GM19324 (cell line): ENCODE measurements around the gene GNG12.

Experiments
- ATAC-seq: cut with Tn5 transposase; IDR thresholded peaks from one replicate; pipeline ENCODE4 v1.9.1; 2021; ENCODE audit warnings: mild to moderate bottlenecking, moderate library complexity; ENCODE audit not compliant: unreplicated experiment, low FRiP score

The GNG12 gene

DNA sequence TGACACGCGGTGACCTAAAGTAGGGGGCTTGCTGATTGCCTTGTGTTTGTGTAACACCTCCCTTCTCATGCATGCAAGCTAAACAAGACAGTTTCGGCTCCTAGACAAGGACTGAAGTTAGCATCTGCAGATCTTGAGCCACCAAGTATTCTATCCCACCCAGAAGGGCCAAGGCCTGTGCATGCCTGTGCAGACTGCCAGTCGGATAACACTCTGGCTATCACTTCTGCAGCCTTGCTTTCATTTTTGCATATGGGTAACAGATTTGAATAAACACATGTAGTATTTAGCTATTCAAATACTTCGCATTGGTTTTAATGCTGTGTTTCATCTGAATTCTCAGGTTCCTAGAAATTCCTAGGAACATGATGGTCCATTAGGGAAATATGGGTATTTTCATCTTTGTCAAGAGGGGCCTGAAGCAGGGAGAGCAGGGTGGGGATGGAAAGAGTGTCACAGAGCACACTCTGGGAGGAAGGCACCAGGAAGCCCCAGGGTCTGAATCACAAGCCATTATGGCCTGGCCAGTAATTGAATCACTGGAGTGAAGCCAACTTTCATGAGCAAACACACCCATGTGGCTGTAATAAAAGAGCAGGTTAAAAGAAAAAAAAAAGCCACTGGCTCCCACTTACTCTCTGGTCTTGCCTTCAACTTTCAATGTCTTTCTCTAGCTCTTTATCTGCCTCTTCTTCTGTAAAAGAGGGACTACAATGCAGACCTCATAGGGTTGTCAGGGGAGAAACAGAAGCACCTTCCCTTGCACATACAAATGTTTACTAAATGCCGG lies 120.0 kb downstream of the GNG12 start:
- peak; percentile 53 for ATAC-seq

DNA sequence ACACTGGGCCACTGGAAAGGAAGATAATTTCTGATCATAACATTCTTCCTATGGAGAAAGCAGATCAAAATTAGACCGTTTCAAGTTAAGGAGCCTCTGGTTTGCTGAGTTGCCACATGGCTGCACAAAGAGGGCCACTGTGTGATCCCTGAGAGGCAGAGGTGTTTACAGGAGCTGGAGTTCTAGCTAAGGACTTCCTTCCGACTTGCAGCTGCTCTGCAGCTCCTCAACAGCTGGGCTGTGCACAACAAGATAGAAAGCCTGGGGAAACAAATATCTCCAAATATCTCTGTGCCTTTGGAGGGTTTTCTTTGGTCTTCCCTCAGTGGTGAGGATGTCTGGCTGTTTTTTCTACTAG lies 121.4 kb downstream of the GNG12 start:
- ATAC-seq, result no peak

DNA sequence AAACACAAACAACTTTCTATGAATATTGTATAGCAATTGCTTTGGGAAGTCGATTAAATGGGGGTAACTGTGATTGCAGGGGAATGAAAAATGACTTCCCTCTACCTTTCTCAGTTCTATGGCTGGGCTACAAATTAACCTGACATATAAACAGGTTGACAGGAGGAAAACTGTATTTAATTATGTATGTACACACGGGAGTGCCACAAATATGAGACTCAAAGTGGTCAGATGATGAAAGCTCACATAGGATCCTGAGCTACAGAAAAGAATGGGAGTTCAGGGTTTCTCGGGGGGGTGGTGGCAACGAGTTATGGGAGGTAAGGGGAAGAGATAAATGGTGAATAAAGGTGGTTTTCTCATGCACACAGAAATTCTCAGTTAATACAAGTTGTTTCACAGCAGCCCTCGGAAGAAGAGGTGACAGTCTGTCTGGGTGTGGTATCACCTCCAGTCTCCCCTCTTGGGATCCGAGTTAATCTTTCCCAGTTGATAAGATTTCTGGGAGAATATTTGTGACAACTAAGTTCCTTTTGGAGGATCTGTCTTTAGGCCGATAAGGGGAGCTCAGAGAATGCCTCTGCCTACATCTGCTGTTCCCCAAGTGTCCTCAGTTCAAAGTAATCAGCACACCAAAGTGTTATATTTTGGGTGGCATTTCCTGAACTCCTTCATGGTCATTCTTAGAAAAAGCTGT lies 122.0 kb downstream of the GNG12 start:
- no peak for ATAC-seq

DNA sequence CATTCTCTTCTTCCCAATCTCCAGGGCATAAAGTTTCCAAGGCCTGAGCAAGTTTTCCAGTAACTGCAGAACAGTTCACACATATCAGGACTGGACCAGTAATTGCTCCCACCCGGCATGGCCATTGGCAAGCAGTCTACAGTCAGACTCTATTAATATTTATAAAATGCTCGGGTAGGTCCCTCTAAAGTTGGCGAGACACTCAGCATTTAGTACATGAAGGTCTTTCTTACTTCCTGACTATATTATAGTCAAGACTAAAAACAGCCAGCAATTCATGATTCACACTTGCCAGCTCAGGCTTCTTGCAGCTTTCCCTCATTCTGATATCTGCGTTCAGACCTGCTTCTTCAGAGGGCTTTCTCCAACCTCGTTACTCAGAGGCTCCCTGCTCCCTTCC lies 122.8 kb downstream of the GNG12 start:
- ATAC-seq, result no peak

DNA sequence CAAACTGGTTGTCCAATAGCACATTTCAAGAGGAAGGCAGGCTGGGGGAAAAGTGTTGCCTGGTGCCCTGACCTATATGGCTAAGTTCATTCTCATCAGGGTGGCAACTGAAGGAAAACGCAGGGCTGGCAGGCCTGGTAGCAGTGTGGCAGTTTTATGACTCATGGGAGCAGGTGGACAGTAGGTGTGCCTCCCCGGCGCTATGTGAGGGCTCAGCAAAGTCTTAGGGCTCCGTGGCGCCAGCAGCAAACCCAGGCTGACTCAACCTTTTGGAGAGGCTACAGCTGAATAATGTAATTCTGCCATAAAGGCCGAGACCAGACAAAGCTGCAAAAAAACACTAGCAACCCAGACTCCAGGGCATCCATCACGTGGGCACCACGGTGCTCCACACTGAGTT lies 124.7 kb downstream of the GNG12 start:
- ATAC-seq, result no peak

DNA sequence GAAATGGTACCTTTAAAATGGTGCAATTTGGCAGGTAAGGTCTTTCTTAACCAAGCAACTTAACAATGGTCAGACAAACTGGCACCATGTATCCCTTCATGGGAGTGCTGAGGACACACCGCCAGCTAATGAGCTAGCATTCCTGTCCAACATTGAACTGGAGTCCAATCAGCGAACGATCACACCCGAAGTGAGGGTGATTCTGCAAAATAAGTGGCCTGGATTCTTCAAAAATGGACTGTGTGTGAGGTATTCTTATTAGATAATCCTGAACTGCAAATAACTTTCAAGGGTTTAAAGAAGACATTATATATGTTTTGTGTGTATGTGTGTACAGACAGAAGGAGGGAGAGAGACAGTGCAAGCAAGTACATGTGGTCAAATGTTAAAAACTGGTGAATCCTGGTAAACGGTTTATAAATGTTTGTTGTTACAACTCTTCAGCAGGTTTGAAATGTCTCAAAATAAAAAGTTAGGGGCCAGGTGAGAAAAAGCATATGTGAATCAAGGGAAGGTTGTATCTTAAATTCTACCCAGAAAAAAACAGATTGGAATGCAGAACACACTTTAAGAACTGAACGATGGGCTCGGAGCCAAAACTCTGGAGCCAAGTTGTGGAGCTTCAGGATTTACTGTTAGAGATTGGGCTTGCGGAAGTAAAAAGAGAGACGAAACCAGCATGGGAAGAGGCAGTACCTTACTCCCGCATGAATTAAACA lies 127.4 kb downstream of the GNG12 start:
- no peak for ATAC-seq

DNA sequence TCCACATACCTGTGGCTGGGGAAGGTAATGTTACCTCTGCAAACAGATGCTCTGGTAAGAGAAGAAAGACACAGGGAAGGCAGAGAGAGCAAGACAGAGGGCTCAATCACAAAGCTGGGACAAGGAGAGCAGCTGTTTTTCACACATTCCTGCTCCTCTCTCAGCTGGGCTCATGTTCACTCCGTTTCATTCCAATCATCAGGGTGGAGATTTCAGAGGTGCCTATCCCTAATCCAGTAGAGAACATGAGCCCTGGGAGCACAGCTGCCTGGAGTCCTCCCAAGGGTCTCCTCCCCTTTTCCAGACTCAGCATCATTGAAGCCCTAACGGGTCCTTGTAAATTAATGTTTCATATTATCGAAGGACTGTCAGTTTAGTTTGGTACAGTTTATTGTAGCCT lies 128.9 kb downstream of the GNG12 start:
- no peak for ATAC-seq

DNA sequence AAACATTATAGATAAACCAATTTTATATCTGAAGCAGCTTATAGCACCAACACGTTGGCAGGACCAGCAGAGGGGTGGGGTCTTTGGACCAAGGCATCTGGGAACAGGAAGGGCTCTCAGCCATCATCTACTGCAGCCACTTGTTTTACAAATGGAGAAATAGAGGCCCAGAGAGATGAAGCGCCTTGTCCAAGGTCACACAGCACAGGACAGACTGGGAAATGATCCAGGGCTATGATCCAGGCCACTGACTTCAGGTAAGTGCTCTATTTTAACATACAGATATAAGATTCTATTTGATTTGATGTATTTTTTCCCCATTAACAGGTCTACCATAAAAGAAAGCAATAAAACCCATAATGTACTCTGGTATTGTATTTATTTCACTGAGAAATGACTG lies 131.4 kb downstream of the GNG12 start:
- ATAC-seq, result no peak

DNA sequence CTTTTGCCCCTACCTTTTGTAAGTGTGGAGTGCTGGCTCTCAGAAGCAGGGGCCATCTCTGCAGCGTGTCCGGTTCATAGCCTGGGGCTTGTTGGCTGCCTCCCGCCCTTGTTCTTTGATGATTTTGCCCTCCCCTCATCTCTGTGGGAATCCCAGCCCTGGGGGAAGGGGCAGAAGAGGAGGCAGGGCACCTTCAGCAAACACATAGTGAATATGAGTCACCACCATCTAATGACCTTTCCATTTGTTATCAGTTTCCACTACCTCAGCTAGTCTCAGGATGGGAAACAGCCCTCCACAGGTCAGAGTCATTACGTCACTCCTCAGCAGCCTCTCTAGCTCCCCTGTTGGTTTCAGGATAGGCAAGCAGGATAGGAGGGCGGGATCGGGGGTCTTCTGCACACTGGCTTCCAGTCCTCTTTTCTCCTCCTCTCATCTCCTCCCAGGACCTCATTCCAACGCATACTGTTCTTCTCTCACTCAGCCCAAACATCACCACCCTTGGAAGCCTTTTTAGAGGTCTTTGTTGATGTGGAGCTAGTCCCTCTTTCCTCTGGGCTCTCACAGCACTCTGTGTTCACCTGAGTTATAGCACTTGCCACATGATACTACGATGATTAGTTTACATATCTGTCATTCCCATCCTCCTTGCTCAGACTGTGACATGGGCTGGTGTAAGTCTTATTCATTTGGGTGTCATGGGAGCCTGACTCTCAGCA lies 132.4 kb downstream of the GNG12 start:
- ATAC-seq, result no peak

DNA sequence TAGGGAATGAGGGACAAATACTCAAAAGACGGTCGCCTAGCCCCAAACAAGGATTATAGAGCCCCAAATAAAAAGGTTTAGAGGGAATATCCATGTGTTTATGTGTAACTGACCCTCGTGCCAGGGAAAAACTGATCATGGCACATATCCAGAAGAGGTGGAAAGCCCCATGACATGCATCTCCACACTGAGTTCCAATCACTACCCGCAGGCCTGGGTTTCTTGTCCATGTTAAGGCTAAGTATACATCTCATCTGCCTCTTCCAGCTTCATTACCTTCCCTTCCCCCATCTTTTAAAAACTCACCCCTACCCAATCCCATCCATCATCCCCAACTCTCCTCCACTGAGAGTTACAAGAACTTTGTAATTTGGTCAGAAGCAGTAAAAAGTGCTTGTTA lies 133.0 kb downstream of the GNG12 start:
- ATAC-seq, result no peak

DNA sequence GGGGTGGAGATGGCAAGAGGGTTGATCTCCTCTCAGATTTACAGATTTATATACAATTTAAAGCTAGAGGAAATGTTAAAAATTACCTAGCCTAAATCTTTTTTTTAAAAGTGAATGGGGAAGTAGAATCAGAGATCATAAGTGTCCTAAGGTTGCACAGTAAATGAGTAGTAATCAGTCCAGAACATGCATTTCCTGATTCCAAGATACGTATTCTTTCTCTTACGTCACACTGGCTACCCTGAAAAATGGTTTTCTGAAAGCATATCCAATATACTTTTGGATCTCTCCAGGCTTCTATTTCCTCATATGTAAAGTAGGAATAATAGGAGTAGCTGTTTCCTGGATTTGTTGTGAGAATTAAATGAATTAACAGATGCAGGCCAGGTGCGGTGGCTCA lies 136.6 kb downstream of the GNG12 start:
- ATAC-seq, result no peak

DNA sequence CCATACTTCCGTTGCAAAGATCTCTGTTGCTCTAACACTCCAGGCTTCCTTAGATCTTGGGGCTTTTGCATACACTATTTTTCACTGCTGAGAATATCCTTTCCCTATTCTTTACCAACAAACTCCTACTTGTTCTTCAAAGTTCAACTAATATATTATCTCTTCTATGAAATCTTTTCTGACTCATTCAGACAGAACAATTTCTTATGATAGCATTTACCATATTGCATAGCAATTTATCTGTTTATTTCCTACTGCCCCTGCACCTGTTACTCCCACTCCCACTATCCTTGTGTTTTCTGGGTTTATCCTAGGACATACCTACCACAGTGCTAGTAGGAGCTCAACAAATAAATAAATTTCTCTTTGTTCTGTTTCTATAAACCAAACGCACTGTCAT lies 137.3 kb downstream of the GNG12 start:
- no peak for ATAC-seq

DNA sequence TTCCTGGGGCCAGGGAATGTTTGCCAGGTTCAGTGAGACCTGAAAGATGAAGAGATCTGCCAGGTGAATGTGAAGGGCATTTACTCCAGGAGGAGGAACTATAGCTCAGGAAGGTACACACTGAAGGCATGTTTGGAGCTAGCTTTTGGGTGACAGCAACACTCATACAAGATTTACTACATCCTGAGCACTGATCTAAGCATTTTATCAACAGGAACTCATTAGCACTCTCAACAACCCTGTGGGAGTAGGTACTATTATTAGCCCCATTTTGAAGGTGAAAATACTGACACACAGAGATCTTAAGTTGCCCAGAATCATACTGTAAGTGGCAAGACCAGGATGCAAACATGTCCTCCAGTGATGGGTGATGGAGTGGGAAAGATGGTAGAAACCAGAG lies 141.6 kb downstream of the GNG12 start:
- ATAC-seq, result no peak

DNA sequence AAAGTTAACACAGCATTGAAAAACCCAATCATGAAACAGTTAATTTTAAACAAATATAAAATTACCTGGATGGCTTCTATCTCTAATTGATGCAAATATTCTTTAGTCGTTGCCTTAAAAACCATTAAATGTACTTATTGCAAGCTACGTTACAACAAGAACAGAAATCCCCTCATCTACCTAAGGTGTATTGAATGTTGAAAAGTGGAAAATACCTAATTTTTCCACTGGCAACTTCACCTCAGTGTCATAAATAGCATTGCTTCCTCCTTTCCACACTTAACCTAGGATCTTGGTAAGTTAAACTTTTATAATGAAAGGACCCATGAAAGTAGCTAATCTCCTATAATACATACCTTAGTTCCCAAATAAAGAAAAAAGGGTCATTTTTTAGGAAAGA lies 142.9 kb downstream of the GNG12 start:
- ATAC-seq, result no peak

DNA sequence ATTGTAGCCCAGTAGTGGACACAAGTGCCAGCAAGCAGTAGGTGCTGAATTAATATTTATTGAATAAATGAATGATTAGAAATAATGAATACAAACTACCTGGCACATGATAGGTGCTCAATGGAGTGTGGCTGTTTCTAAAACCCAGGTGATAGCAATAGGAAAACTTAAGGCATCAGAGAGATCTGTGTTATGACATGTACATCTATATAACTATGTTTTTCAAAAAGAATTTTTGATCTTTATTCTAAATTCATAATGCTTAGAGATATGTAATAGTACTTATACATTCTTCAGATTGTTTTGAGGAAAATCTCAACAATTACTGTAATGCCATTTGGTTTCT lies 143.3 kb downstream of the GNG12 start:
- no peak for ATAC-seq

DNA sequence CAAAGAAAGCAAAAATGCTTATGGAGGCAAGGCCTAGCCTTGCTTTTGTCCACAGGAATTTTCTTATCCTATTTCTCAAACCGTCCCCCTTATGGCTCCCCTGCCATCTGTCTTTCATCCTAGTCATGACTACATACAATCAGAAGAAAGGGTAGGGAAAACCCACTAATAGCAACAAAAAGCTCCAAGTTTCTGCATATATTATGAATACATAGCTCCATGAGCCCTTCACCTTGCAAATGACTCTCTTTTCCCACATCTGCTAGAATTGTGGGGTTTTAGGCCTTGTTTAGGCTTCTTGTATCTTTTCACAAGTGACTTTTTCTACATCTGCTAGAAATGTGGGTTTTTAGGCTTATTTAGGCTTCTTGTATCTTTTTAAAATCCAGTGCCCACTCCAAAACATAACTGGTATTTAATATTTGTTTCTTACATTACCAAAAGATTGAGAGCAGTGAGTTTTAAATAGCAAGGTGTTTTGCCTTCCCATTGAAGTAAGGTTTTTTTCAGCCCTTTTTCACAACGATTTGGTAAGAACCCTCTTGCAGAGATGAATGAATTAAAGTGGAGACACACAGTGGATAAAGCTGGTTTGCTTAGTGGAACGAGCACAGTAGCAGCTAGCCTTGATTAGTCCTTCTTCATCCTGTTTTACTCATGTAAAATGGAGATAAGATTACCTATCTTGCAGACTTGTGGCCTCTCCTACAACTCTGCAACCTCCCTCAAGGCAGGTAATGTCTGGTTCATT lies 143.8 kb downstream of the GNG12 start:
- ATAC-seq, result no peak

DNA sequence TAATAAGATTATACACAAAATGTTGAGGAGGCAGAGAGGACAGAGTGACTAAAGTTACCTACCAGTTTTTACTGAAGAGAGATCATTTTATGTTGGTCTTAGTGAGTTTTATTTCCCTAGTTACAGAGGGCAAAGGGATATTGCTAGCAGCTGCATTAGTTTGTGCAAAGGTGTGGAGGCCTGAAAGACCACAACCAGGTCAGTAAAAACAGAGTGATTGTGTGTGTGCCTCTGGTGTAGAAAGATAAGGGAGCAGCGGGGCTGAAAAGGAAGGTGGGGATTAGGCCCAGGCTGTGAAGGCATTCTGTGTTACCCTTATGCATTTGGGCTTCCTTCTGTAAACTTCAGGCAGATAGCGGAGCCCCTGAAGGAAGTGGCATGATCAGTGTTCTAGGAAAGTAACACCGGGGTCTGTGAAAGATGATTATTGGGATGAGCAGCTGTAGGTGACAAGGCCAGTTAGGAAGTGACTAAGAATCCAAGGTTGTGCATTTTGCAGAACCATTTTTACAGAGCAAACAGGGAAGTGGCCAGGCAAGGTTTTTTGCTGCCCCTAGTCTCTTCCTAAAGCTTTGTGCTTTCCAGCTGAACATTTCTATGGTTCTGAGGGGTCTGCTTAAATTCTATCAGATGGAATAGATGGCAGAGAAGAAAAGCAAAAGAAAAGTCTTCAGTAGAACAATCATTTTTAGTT lies 144.6 kb downstream of the GNG12 start:
- no peak for ATAC-seq

DNA sequence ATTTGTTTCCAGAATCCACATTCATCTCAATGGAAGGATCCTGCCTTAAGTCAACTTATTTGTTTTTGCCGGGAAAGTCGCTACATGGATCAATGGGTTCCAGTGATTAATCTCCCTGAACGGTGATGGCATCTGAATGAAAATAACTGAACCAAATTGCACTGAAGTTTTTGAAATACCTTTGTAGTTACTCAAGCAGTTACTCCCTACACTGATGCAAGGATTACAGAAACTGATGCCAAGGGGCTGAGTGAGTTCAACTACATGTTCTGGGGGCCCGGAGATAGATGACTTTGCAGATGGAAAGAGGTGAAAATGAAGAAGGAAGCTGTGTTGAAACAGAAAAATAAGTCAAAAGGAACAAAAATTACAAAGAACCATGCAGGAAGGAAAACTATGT lies 145.6 kb downstream of the GNG12 start:
- ATAC-seq, result no peak

DNA sequence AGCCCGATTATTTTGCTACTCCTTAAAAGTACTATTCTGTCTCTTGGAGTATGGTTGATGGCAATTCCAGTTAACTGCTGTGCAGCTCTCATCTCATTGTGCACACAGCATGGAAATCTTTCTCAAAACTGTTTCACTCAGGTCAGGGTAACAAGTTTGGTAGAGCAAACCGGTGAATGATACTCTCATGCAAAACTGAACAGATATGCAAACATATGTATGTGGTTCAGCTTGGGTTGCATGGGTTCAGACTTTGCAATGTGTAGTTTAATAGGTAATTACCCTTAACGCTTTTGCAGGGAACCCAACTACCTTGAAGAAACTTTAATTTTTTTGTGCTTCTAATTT lies 146.1 kb downstream of the GNG12 start:
- no peak for ATAC-seq
